Measurements from ENCODE around the gene AP1G2. TPM values are rescaled to one million over a fixed set of nuclear protein-coding genes. Genes with fewer than 3 reads are reported as not detected.
"Not testable (repeated sequence)": the region's sequence is repeated elsewhere in the genome, so short reads cannot be mapped to it uniquely, and the experiment has no call there.

The AP1G2 gene
- total RNA-seq, 2 experiments from 2014 or later, result 306 to 333 TPM

DNA sequence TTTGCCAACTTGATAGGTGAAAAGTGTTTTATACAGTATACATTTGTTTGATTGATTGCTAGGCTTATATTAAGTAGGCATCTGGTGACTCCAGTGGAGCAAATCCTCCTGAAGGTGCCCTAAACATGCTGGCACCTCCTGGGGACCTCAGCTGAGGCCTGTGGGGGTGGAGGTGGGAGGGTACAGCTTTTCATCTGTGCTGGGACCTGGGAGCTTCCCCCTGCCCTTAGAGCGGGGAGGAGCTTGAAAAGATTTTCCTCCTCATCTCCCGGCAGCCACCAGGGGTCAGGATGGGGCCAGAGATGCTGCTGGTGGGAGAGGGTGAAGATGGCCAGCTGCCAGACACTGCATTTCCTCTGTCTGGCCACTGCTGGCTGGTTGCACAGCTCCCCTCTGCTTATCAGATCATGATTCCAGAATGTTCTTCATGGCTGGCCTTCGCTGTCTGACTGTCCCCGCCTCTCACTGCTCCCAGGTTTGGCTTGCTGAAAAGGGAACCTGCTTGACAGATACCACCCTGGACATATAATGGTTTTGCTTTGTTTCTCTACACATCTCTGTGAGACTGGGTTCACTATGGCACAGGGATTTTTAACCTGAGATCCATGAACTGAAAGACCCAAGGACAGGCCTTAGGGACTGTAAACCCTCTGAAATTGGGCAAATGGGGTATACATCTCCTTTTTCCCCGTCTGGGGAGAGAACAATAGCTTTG is 21.4 kb upstream of the AP1G2 start:
- H3K4me3 Mint-ChIP-seq, result no peak overlapping the region
- peak; percentile 80 for DNase-seq
- CTCF ChIA-PET, result interaction anchor here (0.6 to 4.3 kb wide), 17 partner anchors 9 to 826 kb away, joined by 3 to 16 read pairs (median 4); partner anchors contain the start of genes CHMP4A, DHRS4 and JPH4
- H3K27me3 Mint-ChIP-seq, result peaks cover 17% of the 10 kb centered on the region
- POLR2A ChIA-PET, result no interaction called here
- no peak overlapping the region for H3K27ac Mint-ChIP-seq
- H3K4me1 Mint-ChIP-seq, result peaks cover 6% of the 10 kb centered on the region
- H3K36me3 Mint-ChIP-seq (ENCODE audit: low read depth), result no peaks in the 10 kb centered on the region
- H3K9me3 Mint-ChIP-seq, result no peaks in the 10 kb centered on the region

DNA sequence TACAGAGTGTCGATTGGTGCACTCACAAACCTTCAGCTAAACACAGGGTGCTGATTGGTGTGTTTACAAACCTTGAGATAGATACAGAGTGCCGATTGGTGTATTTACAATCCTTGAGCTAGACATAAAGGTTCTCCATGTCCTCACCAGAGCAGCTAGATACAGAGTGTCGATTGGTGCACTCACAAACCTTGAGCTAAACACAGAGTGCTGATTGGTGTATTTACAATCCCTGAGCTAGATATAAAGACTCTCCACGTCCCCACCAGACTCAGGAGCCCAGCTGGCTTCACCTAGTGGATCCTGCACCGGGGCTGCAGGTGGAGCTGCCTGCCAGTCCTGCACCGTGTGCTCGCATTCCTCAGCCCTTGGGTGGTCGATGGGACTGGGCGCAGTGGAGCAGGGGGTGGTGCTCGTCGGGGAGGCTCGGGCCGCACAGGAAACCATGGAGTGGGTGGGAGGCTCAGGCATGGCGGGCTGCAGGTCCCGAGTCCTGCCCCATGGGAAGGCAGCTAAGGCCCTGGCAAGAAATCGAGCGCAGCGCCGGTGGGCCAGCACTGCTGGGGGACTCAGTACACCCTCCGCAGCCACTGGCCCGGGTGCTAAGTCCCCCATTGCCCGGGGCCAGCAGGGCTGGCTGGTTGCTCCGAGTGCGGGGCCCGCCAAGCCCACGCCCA is 17.1 kb upstream of the AP1G2 start:
- H3K4me3 Mint-ChIP-seq; H3K36me3 Mint-ChIP-seq (ENCODE audit: low read depth); DNase-seq; H3K4me1 Mint-ChIP-seq; POLR2A ChIA-PET; H3K27ac Mint-ChIP-seq; CTCF ChIA-PET; H3K9me3 Mint-ChIP-seq: not testable (repeated sequence)
- peaks cover 26% of the 10 kb centered on the region for H3K27me3 Mint-ChIP-seq

- H3K36me3 Mint-ChIP-seq (ENCODE audit: low read depth); H3K9me3 Mint-ChIP-seq; DNase-seq; POLR2A ChIA-PET; H3K27ac Mint-ChIP-seq; H3K4me3 Mint-ChIP-seq; H3K4me1 Mint-ChIP-seq: not testable (repeated sequence)
- H3K27me3 Mint-ChIP-seq, result peaks cover 32% of the 10 kb centered on the region
- CTCF ChIA-PET, result interaction anchor here (0.6 to 1.0 kb wide), 2 partner anchors 26 to 347 kb away, joined by 3 to 4 read pairs; no protein-coding TSS in a partner anchor
These were observed 16.4 kb upstream of the AP1G2 start for GRCh38 chr14:23583761-23584526.

DNA sequence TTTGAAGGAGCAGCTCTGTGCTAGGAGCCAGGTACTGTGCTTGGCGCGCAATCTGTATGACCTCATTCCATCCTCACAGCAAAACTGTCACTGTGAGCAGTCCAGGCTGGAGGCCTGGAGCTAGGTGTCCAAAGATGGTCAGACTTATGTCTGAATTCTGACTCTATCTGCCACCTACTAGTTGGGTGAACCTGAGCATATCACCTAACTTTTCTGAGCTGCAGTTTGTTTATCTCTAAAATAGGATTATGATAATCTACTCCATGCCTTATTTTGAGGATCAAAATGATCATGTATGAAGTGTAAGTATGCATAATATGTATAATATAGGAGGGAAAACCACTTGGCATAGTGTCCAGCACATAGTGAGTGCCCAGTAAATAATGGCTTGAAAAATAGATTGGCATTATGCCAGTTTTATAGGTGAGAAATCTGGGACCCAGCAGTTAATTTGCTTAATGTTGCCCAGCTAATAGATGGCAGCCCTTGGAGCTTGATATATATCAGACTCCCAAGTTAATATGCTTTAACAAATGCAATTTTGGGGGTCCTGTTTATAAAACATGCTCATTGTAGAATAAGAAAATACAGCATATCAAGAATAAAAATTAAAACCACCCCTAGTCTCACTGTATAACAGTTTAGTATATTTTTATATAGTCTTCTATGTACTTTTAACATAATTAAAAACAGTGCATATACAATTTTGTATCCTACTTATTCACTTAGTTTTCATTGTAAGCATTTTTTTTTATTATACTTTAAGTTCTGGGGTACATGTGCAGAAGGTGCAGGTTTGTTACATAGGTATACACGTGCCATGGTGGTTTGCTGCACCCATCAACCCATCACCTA is 15.5 kb upstream of the AP1G2 start:
- Mint-ChIP-seq H3K27ac (no peak overlapping the region), H3K27me3 (peaks cover 38% of the 10 kb centered on the region), H3K4me1 (no peaks in the 10 kb centered on the region), H3K9me3 (no peaks in the 10 kb centered on the region), H3K36me3 (ENCODE audit: low read depth) (no peaks in the 10 kb centered on the region), H3K4me3 (no peak overlapping the region)
- CTCF ChIA-PET, result interaction anchor here (0.9 to 1.0 kb wide), 2 partner anchors 15 to 25 kb away, joined by 3 read pairs; no protein-coding TSS in a partner anchor
- POLR2A ChIA-PET, result no interaction called here
- no peak for DNase-seq

GRCh38 chr14:23580948-23581281 is 13.3 kb upstream of the AP1G2 start:
- H3K4me3 Mint-ChIP-seq, result no peak overlapping the region
- no peaks in the 10 kb centered on the region for H3K9me3 Mint-ChIP-seq
- ChIA-PET CTCF (interaction anchor here (1.5 to 2.7 kb wide), 2 partner anchors 8 to 12 kb away, joined by 4 to 9 read pairs; no protein-coding TSS in a partner anchor), POLR2A (no interaction called here)
- no peak overlapping the region for H3K27ac Mint-ChIP-seq
- H3K36me3 Mint-ChIP-seq (ENCODE audit: low read depth), result no peaks in the 10 kb centered on the region
- no peak for DNase-seq
- peaks cover 8% of the 10 kb centered on the region for H3K4me1 Mint-ChIP-seq
- peaks cover 49% of the 10 kb centered on the region for H3K27me3 Mint-ChIP-seq

DNA sequence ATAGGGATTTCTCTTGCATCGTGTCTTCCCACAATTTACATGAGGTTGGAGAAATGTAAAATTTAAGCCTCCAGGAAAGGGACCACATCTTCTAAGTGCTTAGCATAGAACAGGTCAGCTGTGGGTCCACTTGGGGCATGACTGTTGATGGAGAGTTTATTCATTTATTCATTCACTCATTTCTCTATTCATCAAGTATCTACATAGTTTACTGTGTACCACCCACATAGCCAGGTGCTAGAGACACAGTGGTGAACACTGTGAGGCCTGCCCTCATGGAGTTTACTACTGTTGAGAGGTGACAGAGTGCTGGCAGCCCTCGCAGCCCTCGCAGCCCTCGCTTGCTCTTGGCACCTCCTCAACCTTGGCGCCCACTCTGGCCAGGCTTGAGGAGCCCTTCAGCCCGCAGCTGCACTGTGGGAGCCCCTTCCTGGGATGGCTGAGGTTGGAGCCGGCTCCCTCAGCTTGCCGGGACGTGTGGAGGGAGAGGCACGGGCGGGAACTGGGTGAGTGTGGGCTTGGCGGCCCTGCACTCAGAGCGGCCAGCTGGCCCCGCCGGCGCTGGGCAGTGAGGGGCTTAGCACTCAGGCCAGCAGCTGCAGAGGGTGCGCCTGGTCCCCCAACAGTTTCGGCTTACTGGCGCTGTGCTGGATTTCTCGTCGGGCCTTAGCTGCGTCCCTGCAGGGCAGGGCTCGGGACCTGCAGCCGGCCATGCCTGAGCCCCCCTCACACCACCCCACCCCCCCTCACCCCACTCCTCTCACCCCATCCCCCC is 12.7 kb upstream of the AP1G2 start:
- H3K4me3 Mint-ChIP-seq, result no peak overlapping the region
- POLR2A ChIA-PET, result no interaction called here
- CTCF ChIA-PET, result interaction anchor here (1.5 to 2.7 kb wide), 2 partner anchors 9 to 11 kb away, joined by 4 to 9 read pairs; no protein-coding TSS in a partner anchor
- no peak overlapping the region for H3K27ac Mint-ChIP-seq
- H3K27me3 Mint-ChIP-seq, result peaks cover 51% of the 10 kb centered on the region
- no peaks in the 10 kb centered on the region for H3K36me3 Mint-ChIP-seq (ENCODE audit: low read depth)
- H3K9me3 Mint-ChIP-seq, result no peaks in the 10 kb centered on the region
- H3K4me1 Mint-ChIP-seq, result peaks cover 8% of the 10 kb centered on the region
- no peak for DNase-seq

DNA sequence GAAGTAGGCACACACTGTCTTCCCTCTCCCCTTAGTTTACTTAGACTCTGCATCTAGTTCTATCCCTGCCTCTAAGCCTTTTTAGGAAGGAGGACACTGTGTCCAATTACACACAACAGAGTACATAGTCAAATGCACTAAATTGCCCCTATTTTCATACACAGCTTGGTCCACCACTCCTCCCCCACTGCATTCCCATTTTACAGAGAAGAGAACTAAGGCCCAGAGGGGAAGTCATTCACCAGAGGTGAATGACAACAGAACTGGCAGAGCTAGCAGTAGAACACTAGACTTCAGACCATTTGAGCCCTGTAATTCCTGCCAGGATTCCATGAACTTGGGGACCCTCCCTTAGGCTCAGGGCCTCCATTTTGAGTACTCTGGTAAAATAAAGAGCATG is 12.1 kb upstream of the AP1G2 start:
- peaks cover 8% of the 10 kb centered on the region for H3K4me1 Mint-ChIP-seq
- H3K36me3 Mint-ChIP-seq (ENCODE audit: low read depth), result no peaks in the 10 kb centered on the region
- no peak overlapping the region for H3K4me3 Mint-ChIP-seq
- ChIA-PET CTCF (interaction anchor here (2.7 kb wide), 1 partner anchor 9 kb away, joined by 9 read pairs; no protein-coding TSS in a partner anchor), POLR2A (no interaction called here)
- no peak overlapping the region for H3K27ac Mint-ChIP-seq
- H3K9me3 Mint-ChIP-seq, result no peaks in the 10 kb centered on the region
- peaks cover 57% of the 10 kb centered on the region for H3K27me3 Mint-ChIP-seq
- no peak for DNase-seq

DNA sequence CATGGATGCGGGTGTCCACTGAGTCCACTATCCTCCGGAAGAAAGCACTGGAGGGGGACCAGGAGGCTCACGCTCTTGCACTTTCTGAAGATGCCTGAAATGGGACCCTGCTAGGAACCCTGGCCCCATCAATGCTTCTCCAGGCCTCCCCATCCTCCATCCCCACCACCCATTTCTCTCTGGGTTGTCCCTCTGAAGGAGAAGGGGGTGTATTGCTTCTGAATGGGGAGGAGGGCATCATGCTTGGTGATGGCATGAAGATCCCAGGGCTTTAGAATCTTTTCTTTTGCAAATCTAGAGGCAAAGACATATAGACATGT is 11.7 kb upstream of the AP1G2 start:
- no peak overlapping the region for H3K4me3 Mint-ChIP-seq
- H3K9me3 Mint-ChIP-seq, result no peaks in the 10 kb centered on the region
- H3K4me1 Mint-ChIP-seq, result peaks cover 8% of the 10 kb centered on the region
- DNase-seq, result no peak
- H3K27me3 Mint-ChIP-seq, result peaks cover 59% of the 10 kb centered on the region
- POLR2A ChIA-PET, result no interaction called here
- H3K27ac Mint-ChIP-seq, result no peak overlapping the region
- no peaks in the 10 kb centered on the region for H3K36me3 Mint-ChIP-seq (ENCODE audit: low read depth)
- CTCF ChIA-PET, result interaction anchor here (2.7 kb wide), 1 partner anchor 10 kb away, joined by 9 read pairs; no protein-coding TSS in a partner anchor

GRCh38 chr14:23578560-23579310 is 11.1 kb upstream of the AP1G2 start, which contains the start of gene JPH4:
TSS of gene JPH4 (minus strand) at chr14:23578790. CDS start at chr14:23577453, 1,337 bp downstream.
- Mint-ChIP-seq H3K27me3 (peaks cover 57% of the 10 kb centered on the region), H3K27ac (no peak within 1 kb of the TSS), H3K36me3 (ENCODE audit: low read depth) (no peaks in the 10 kb centered on the region), H3K4me1 (peaks cover 8% of the 10 kb centered on the region), H3K9me3 (no peaks in the 10 kb centered on the region), H3K4me3 (no peak within 1 kb of the TSS)
- CTCF ChIA-PET, result interaction anchor here (2.7 kb wide), 1 partner anchor 10 kb away, joined by 9 read pairs; no protein-coding TSS in a partner anchor
- DNase-seq, result no peak
- POLR2A ChIA-PET, result no interaction called here

- Mint-ChIP-seq H3K4me1 (peaks cover 13% of the 10 kb centered on the region), H3K9me3 (no peaks in the 10 kb centered on the region), H3K27me3 (peaks cover 54% of the 10 kb centered on the region), H3K27ac (no peak overlapping the region), H3K4me3 (no peak overlapping the region), H3K36me3 (ENCODE audit: low read depth) (no peaks in the 10 kb centered on the region)
- no peak for DNase-seq
- ChIA-PET POLR2A (no interaction called here), CTCF (no interaction called here)
These were observed 10.3 kb upstream of the AP1G2 start for GRCh38 chr14:23577710-23578392.
